ENCODE results near the gene KCNK6.
A peak's percentile ranks its signal among the peaks of the same experiment; 100 is the strongest.

Gene KCNK6

DNA sequence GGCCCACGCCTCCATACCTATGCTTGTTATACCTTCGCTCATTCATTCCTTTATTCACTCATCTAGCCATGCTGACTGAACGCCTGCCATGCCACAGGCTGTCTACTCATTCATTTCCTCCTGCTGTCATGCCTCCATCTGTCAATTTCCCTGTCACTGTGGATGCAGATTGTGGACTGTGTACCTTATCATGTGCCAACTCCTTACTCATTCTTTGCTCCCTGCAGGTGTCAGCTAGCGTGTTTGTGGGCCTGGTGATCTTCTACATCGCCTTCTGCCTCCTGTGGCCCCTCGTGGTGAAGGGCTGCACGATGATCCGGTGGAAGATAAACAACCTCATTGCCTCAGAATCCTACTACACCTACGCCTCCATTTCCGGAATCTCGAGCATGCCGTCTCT is 50.7 kb downstream of the KCNK6 start:
- peaks cover 16 to 44% of the 10 kb centered on the region in 2 experiments for H3K27me3 ChIP-seq (ENCODE audit: control insufficient read depth in 1 of 2, insufficient read depth in 1 of 2, low read length in 2 of 2)
- H3K4me3 ChIP-seq (ENCODE audit: insufficient read depth in 1 of 2, low read depth in 1 of 2, low read length in 2 of 2): no peak overlapping the region
- WGBS: 79% methylated on average over 12 of the region's 12 CpGs
- H3K27ac ChIP-seq (ENCODE audit: low read length, poor library complexity, severe bottlenecking): no peak overlapping the region
- H3K4me2 ChIP-seq (ENCODE audit: low read length, poor library complexity, severe bottlenecking): no peak overlapping the region
- no peak overlapping the region for H2BK5ac ChIP-seq (ENCODE audit: low read depth, low read length, poor library complexity, severe bottlenecking)
- no peaks in the 10 kb centered on the region for H3K9me3 ChIP-seq (ENCODE audit: control insufficient read depth, low read length)
- no peaks in the 10 kb centered on the region for H3K36me3 ChIP-seq (ENCODE audit: control insufficient read depth in 1 of 2, insufficient read depth in 2 of 2, low read depth in 1 of 2, low read length in 2 of 2)
- no peak overlapping the region for H3K23ac ChIP-seq (ENCODE audit: low read length in 2 of 2)
- no peak overlapping the region for H2BK120ac ChIP-seq (ENCODE audit: low read depth, low read length)
- H2BK15ac ChIP-seq (ENCODE audit: low read depth, poor library complexity, severe bottlenecking): no peak overlapping the region
- H4K91ac ChIP-seq (ENCODE audit: low read length): no peak overlapping the region
- no peak overlapping the region for H2AK5ac ChIP-seq (ENCODE audit: low read length, severe bottlenecking)
- H3K4ac ChIP-seq (ENCODE audit: low read depth in 1 of 2, low read length in 2 of 2): no peak overlapping the region
- no peak for DNase-seq
- H3K4me1 ChIP-seq (ENCODE audit: control insufficient read depth, insufficient read depth, low read depth, low read length): no peaks in the 10 kb centered on the region
- no peak overlapping the region for H2AFZ ChIP-seq (ENCODE audit: low read depth, low read length)
- no peak overlapping the region for H2BK12ac ChIP-seq (ENCODE audit: low read length in 2 of 2)
- H3K79me1 ChIP-seq (replicated peaks; ENCODE audit: low read length, poor library complexity, severe bottlenecking): no peaks in the 10 kb centered on the region
- H3K18ac ChIP-seq (ENCODE audit: low read depth in 1 of 2, low read length in 2 of 2): no peak overlapping the region
- H4K8ac ChIP-seq (ENCODE audit: low read length): no peak overlapping the region
- H3K9ac ChIP-seq (ENCODE audit: low read length): no peak overlapping the region
- H3K14ac ChIP-seq (ENCODE audit: low read length in 2 of 2): no peak overlapping the region

DNA sequence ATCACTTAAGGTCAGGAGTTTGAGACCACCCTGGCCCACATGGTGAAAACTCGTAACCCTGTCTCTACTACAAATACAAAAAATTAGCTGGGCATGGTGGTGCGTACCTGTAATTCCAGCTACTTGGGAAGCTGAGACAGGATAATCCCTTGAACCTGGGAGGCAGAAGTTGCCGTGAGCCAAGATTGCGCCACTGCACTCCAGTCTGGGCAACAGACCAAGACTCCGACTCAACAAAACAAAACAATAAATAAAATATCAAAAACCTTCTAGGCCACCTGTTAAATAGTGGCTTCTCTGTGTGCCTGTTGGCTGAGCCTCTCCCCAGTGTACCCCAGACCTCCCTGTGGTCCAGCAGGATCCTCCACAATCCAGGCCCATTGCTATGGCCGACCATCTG is 51.4 kb downstream of the KCNK6 start:
- Histone ChIP-seq H3K14ac (ENCODE audit: low read length in 2 of 2) (no peak overlapping the region), H3K4me2 (ENCODE audit: low read length, poor library complexity, severe bottlenecking) (no peak overlapping the region), H3K9ac (ENCODE audit: low read length) (no peak overlapping the region), H2AFZ (ENCODE audit: low read depth, low read length) (no peak overlapping the region), H4K91ac (ENCODE audit: low read length) (no peak overlapping the region), H4K8ac (ENCODE audit: low read length) (no peak overlapping the region), H3K18ac (ENCODE audit: low read depth in 1 of 2, low read length in 2 of 2) (no peak overlapping the region), H2AK5ac (ENCODE audit: low read length, severe bottlenecking) (no peak overlapping the region), H3K27me3 (ENCODE audit: control insufficient read depth in 1 of 2, insufficient read depth in 1 of 2, low read length in 2 of 2) (peaks cover 16 to 38% of the 10 kb centered on the region in 2 experiments), H3K27ac (ENCODE audit: low read length, poor library complexity, severe bottlenecking) (no peak overlapping the region), H3K4me1 (ENCODE audit: control insufficient read depth, insufficient read depth, low read depth, low read length) (peaks cover 2% of the 10 kb centered on the region), H3K36me3 (ENCODE audit: control insufficient read depth in 1 of 2, insufficient read depth in 2 of 2, low read depth in 1 of 2, low read length in 2 of 2) (peaks cover 0 to under 1% of the 10 kb centered on the region in 2 experiments), H3K4me3 (ENCODE audit: insufficient read depth in 1 of 2, low read depth in 1 of 2, low read length in 2 of 2) (no peak overlapping the region), H3K23ac (ENCODE audit: low read length in 2 of 2) (no peak overlapping the region), H3K9me3 (ENCODE audit: control insufficient read depth, low read length) (no peaks in the 10 kb centered on the region), H2BK5ac (ENCODE audit: low read depth, low read length, poor library complexity, severe bottlenecking) (no peak overlapping the region), H2BK12ac (ENCODE audit: low read length in 2 of 2) (no peak overlapping the region), H3K4ac (ENCODE audit: low read depth in 1 of 2, low read length in 2 of 2) (no peak overlapping the region), H2BK120ac (ENCODE audit: low read depth, low read length) (no peak overlapping the region), H2BK15ac (ENCODE audit: low read depth, poor library complexity, severe bottlenecking) (no peak overlapping the region), H3K79me1 (replicated peaks; ENCODE audit: low read length, poor library complexity, severe bottlenecking) (no peaks in the 10 kb centered on the region)
- no peak for DNase-seq
- WGBS: 84% methylated on average over 5 of the region's 6 CpGs

DNA sequence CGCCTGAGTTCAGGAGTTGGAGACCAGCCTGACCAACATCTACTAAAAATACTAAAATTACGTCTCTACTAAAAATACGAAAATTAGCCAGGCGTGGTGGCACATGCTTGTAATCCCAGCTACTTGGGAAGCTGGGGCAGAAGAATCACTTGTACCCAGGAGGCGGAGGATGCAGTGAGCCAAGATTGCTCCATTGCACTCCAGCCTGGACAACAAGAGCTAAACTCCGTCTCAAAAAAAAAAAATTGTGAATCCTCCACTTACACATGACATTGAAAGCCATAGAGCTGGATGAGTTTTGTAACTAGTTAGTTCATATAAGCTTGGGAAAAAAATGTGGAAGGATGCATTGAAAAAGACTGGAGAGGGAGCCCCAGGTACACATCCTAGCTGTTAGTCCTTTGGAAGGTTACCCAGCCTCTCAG is 54.3 kb downstream of the KCNK6 start:
- peak overlapping the region; percentile 61 for H4K91ac ChIP-seq (ENCODE audit: low read length)

DNA sequence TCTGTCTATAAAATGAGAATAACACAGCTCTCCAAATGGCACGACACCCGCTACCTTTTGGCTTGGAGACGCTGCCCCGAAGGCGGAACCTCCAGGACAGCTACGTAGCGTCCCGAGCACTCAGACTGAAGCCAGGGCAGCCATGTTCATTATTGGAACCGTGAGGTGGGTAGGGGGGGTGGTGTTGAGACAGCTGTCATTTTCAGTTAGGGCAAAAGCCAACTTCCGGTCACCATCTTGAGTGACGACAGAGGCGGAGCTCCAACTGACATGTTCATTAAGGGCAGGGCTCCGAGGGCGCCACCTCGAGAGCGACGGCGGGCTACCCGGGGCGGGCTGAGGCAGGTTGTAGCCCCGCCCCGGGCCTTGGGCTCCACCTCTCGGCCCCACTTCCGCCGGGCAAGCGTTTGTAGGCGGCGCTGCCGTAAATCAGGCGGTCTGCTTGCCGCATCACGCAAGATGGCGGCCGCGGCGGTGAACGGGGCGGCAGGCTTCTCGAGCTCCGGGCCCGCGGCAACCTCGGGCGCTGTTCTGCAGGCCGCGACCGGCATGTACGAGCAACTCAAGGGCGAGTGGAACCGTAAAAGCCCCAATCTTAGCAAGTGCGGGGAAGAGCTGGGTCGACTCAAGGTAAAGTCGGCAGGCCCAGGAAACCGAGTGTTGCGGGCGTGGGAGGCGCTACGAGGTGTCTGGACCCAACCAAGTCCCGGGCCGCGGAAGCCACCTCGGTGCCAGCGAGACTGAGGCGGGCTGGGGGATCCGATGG is 54.9 kb downstream of the KCNK6 start, which contains the start of gene PSMD8:
TSS of gene PSMD8 (plus strand) at position 240 of the 766 bp plus-strand sequence. CDS start at position 271, 31 bp downstream.
- peak within 1 kb of the TSS; percentile 65 to 95 for H3K18ac ChIP-seq (ENCODE audit: low read depth in 1 of 2, low read length in 2 of 2)
- peak; percentile 98 for DNase-seq
- H3K27ac ChIP-seq (ENCODE audit: low read length, poor library complexity, severe bottlenecking): peak within 1 kb of the TSS; percentile 91
- no peak within 1 kb of the TSS for H2BK12ac ChIP-seq (ENCODE audit: low read length in 2 of 2)
- peak within 1 kb of the TSS; percentile 73 for H4K91ac ChIP-seq (ENCODE audit: low read length)
- H3K14ac ChIP-seq (ENCODE audit: low read length in 2 of 2): peak within 1 kb of the TSS in 1 of 2 experiments; percentile 45
- H3K79me1 ChIP-seq (replicated peaks; ENCODE audit: low read length, poor library complexity, severe bottlenecking): peaks cover 6% of the 10 kb centered on the region
- peak within 1 kb of the TSS; percentile 87 for H2AFZ ChIP-seq (ENCODE audit: low read depth, low read length)
- H2BK5ac ChIP-seq (ENCODE audit: low read depth, low read length, poor library complexity, severe bottlenecking): peak within 1 kb of the TSS; percentile 69
- H3K4me2 ChIP-seq (ENCODE audit: low read length, poor library complexity, severe bottlenecking): peak within 1 kb of the TSS; percentile 88
- H2BK120ac ChIP-seq (ENCODE audit: low read depth, low read length): no peak within 1 kb of the TSS
- peak within 1 kb of the TSS; percentile 87 to 97 for H3K4me3 ChIP-seq (ENCODE audit: insufficient read depth in 1 of 2, low read depth in 1 of 2, low read length in 2 of 2)
- peaks cover 9% of the 10 kb centered on the region for H3K4me1 ChIP-seq (ENCODE audit: control insufficient read depth, insufficient read depth, low read depth, low read length)
- H3K4ac ChIP-seq (ENCODE audit: low read depth in 1 of 2, low read length in 2 of 2): peak within 1 kb of the TSS; percentile 93 to 96
- peak within 1 kb of the TSS; percentile 15 for H2BK15ac ChIP-seq (ENCODE audit: low read depth, poor library complexity, severe bottlenecking)
- peak within 1 kb of the TSS; percentile 99 for H3K9ac ChIP-seq (ENCODE audit: low read length)
- H3K9me3 ChIP-seq (ENCODE audit: control insufficient read depth, low read length): no peaks in the 10 kb centered on the region
- under 1% methylated on average over 65 of the region's 65 CpGs for WGBS
- H3K27me3 ChIP-seq (ENCODE audit: control insufficient read depth in 1 of 2, insufficient read depth in 1 of 2, low read length in 2 of 2): peaks cover 8 to 20% of the 10 kb centered on the region in 2 experiments
- H4K8ac ChIP-seq (ENCODE audit: low read length): peak within 1 kb of the TSS; percentile 92
- H3K36me3 ChIP-seq (ENCODE audit: control insufficient read depth in 1 of 2, insufficient read depth in 2 of 2, low read depth in 1 of 2, low read length in 2 of 2): peaks cover 25 to 28% of the 10 kb centered on the region in 2 experiments
- no peak within 1 kb of the TSS for H3K23ac ChIP-seq (ENCODE audit: low read length in 2 of 2)
- H2AK5ac ChIP-seq (ENCODE audit: low read length, severe bottlenecking): no peak within 1 kb of the TSS

More for the DNA sequence above, 54.3 kb downstream of the KCNK6 start:
- Histone ChIP-seq H2BK15ac (ENCODE audit: low read depth, poor library complexity, severe bottlenecking) (no peak overlapping the region), H3K9ac (ENCODE audit: low read length) (peak overlapping the region; percentile 99), H3K4me3 (ENCODE audit: insufficient read depth in 1 of 2, low read depth in 1 of 2, low read length in 2 of 2) (peak overlapping the region; percentile 43 to 97), H3K27ac (ENCODE audit: low read length, poor library complexity, severe bottlenecking) (peak overlapping the region; percentile 74), H3K18ac (ENCODE audit: low read depth in 1 of 2, low read length in 2 of 2) (peak overlapping the region; percentile 46 to 65), H2BK12ac (ENCODE audit: low read length in 2 of 2) (no peak overlapping the region), H2BK5ac (ENCODE audit: low read depth, low read length, poor library complexity, severe bottlenecking) (no peak overlapping the region), H3K27me3 (ENCODE audit: control insufficient read depth in 1 of 2, insufficient read depth in 1 of 2, low read length in 2 of 2) (peaks cover 8 to 20% of the 10 kb centered on the region in 2 experiments), H2BK120ac (ENCODE audit: low read depth, low read length) (no peak overlapping the region), H3K9me3 (ENCODE audit: control insufficient read depth, low read length) (no peaks in the 10 kb centered on the region), H3K23ac (ENCODE audit: low read length in 2 of 2) (no peak overlapping the region), H2AK5ac (ENCODE audit: low read length, severe bottlenecking) (no peak overlapping the region), H3K36me3 (ENCODE audit: control insufficient read depth in 1 of 2, insufficient read depth in 2 of 2, low read depth in 1 of 2, low read length in 2 of 2) (peaks cover 19 to 22% of the 10 kb centered on the region in 2 experiments), H2AFZ (ENCODE audit: low read depth, low read length) (peak overlapping the region; percentile 87), H3K4ac (ENCODE audit: low read depth in 1 of 2, low read length in 2 of 2) (peak overlapping the region in 1 of 2 experiments; percentile 24), H3K79me1 (replicated peaks; ENCODE audit: low read length, poor library complexity, severe bottlenecking) (peaks cover under 1% of the 10 kb centered on the region), H3K4me1 (ENCODE audit: control insufficient read depth, insufficient read depth, low read depth, low read length) (peaks cover 9% of the 10 kb centered on the region), H3K14ac (ENCODE audit: low read length in 2 of 2) (no peak overlapping the region), H4K8ac (ENCODE audit: low read length) (peak overlapping the region; percentile 92), H3K4me2 (ENCODE audit: low read length, poor library complexity, severe bottlenecking) (peak overlapping the region; percentile 88)
- DNase-seq: no peak
- WGBS: 93% methylated on average over 5 of the region's 6 CpGs

All from mesenchymal stem cell (in vitro differentiated cells and primary cell).